HG02571 (cell line): ENCODE data around the gene ABI1.

ENCODE experiments used
- ATAC-seq: cut with Tn5 transposase; IDR thresholded peaks from one replicate; pipeline ENCODE4 v1.9.1; 2021; ENCODE audit warnings: mild to moderate bottlenecking, moderate library complexity; ENCODE audit not compliant: unreplicated experiment

The ABI1 gene

DNA sequence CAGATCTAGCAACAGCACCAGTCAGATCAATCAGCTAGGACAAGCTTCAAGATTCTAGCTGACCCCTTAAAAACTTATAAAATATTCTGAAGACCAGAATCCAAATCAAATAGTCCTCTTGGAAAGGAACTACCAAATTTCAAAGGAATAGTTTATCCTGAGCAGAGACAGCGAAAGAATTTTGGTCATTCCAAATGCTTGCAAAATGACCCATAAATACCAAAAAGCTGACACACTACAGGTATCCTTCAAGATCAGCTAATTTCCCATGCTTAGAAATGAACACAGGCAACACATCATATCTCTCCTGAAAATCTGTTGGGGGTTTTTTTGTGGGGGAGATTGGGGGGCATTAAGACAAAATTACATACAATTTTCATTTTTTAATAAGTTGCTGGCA is 84.5 kb downstream of the ABI1 start:
- ATAC-seq: no peak

DNA sequence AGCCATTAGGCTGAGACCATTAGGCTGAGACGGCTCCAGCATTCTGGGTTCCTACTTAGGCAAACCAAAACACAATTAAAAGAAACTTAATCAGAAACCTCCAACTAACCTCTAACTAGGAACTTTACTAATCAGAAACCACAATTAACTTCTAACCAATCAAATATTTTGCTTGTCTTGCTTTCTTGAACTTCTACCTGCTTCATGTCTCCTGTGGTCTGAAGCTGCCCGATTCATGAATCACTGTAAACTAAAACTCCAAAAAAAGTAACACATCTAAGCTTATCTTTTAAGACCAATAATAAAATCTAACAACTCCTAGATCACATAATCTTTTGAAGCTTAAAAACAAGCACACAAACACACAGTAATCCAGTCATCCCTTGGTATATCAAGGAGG is 87.1 kb downstream of the ABI1 start:
- ATAC-seq: no peak

DNA sequence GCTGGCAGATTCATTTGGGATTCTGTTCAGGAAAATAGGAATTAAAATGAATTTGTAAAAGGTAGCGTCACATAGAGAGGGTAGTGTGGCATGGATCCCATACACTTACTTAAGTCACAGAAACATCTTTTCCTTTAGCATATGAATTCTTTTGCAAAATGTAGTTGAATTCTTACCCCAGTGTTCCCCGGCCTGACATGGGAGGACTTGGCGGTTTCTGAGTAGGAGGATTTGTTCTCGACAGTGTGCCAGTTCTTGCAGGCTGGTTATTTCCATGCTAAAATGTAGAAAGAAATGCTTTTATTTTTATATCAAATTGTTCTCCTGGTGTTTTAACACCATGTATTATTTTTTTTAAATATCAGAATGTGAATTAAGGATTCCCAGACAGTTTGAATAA is 90.7 kb downstream of the ABI1 start:
- ATAC-seq: no peak

DNA sequence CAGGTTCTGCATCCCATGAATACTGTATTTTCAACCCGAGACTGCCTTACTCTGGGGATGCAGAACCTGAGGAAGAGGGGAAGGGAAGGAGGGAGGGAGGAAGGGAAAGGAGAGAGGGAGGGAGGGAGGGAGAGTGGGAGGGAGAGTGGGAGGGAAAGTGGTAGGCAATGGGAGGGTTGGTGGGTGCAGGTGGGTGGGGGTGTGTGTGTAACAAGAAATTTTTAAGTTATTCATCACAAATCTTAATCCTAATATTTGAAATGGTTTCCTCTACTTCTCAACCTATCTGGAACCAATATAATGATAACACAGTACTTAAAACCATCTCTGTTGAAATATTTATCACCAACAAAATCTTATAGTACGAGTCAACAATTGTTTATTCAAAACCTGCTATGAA is 95.2 kb downstream of the ABI1 start:
- ATAC-seq: no peak

DNA sequence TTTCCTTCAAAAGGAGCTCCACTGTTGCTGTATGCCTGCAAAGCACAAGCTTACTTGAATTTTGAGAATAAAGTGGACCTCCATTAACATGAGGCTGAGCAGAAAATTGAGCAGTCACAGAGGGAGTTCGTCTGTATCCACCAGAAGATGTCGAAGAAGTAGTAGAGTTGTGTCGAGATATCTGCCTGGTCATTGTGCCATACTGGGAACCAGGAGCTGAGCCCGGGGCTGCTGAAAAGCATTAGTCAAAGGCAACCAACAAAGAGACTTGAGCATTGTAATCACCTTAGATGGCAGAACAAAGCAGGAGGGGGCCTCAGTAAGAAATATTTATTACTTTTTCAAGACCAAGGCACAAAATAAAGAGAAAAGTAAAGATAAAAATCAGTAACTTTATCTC is 101.8 kb downstream of the ABI1 start:
- no peak for ATAC-seq

DNA sequence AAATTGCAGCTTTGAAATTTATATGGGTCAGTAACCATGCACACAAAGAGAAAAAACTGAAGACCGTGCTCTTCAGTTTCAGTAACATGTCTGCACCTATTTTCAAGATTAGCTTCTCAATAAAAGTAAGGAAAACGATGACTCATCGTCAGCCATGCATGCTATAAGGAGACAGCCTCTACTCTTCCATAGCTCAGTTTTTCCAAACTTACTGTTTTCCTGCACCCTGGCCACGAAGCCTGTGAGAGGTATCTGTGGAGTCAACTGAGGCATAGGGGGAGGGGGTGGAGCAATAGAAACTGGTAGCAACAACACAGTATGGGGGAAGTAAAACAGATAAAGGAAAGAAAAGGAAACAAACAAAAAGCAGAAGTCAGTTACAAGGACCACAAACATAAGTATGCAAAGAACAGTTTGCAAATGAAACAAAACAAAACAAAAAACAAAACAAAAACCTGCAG is 105.3 kb downstream of the ABI1 start:
- peak; percentile 86 for ATAC-seq

DNA sequence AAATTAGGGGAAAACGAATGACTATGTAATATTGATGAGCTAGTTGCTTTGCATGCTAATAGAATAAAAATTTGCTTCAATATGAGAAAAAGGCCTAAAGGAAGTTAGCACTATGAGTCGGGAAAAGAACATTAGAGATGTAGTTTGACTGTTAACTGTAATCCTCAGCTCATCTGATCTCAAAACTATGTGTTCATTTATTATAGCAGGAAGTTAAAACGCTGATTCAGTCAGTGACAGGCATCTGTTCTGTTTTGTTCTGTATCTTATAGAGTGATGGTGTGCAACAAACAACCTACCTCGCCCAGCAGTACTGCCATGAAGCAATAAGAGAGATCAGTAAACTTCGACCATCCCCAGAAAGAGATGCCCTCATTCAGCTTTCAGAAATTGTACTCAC is 114.7 kb downstream of the ABI1 start:
- no peak for ATAC-seq

DNA sequence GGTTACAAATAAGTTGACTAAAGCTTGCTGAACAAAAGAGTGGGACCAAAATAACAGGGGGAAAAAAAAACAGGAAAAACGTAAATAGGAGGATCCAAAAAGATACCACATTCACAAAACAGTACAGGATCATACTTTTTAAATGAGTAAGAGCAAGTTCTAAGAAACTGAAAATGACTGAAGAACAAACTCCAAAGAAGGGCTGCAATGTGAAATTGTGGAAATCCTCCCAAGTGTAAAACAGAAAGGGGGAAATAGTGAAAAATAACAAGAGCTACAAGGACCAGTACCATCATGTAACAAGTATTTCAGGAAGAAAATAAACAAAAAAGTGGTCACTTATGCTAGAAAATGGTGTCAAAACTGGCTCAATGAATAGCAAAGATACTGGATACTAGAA is 116.9 kb downstream of the ABI1 start:
- ATAC-seq: no peak

DNA sequence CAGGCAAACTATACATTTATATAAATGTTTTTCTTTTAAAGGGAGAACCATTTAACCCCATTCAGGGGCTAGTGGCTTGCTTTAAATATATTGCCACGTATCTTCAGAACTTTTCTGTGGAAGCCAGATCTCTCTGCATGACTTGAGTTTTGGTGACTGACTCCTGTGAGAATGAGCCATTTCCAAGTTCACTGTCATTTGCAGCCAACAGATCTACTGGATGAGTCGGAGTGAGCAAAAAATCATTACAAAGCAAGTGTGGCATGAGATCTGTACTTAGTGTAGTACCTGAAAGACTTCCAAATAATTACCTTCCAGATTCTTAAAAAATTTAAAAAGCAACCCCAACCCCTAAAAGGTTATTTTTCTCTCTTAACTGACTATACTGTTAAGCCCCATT is 117.7 kb downstream of the ABI1 start:
- ATAC-seq: no peak

DNA sequence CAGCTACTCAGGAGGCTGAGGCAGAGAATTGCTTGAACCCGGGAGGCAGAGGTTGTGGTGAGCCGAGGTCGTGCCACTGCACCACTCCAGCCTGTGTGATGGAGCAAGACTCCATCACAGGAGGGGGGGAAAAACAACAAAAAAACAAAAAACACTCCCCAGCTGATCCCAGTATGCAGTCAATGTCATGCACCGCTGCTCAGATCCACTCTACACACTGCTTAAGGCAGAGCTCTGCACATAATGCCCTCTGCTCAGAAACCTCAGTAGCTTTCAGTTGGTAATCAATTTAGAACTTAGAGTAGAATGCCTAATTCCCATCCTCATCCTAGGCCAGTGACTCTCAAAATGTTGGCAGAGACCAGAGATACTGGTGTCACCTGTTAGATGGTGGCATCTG is 119.4 kb downstream of the ABI1 start:
- ATAC-seq: no peak

DNA sequence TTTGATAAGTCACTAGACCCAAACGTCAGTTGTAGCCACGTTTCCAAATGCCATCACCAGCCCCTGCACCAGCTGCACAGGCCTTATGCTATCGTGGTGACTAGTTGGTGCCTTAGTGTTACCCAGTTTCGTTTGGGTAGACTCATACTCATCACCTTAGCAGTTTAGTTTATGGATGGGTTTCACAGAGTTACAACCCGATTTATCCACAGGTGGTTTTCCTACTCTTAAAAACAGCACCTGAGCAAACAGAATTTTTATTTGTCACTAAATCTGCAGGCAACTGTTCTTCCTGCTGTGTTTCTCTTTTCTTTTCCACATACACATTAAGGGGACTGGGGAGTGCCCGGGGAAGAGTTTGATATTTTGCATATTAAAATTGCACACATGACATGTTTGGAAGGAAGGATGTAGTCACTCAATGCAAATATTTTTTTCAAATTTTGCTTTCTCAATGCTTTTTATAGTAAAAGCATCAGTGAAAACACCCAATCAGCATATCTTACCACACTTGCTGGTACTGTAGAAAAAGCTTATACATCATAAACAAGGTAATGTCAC is 121.6 kb downstream of the ABI1 start:
- ATAC-seq: peak; percentile 45

DNA sequence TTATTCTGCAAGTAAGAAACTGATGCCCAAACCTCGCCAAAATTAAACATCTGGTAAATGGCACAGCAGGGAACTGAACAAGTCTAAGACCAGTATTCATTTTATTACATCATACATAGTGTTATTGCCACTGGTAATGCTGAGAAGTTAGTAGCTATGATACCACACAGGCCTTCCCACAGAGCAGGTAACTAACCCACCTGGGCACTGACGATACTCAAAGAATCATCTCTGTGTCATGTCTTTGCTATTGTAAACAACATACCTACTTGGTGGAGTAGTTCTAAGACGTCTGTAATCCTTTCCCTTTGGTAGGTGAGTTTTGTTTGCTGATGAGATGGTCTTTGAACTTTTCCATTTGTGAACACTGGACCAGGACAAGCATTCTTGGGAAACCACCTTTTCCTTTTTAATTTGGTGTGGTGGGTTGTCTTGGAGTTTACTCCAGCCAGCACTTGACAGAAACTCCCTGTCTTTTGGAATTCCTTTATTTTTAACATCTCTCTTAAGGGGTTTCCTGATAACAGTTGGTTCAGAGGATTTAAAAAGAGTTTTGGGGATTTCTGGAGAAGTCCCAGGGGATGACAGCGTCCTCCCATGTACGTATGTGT is 122.4 kb downstream of the ABI1 start:
- no peak for ATAC-seq

DNA sequence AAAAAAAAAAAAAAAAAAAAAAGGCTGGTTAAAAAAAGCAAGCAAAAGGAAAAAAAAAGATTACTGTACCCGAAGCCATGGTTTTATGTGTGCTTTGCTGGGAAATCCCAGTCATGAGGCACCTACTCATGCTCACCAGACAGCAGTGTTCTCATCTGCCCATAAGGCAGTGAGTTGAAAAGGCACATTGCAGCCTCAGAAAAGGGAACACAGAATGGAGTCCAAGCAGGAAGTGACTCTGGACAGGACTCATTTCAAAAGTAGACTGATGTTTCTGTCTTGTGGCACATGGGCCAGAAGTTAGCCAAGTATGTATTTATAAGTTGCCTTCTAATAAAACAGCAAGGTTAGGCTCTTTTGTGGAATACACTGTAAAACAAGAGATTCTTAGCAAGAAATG is 123.0 kb downstream of the ABI1 start:
- ATAC-seq: peak; percentile 77

DNA sequence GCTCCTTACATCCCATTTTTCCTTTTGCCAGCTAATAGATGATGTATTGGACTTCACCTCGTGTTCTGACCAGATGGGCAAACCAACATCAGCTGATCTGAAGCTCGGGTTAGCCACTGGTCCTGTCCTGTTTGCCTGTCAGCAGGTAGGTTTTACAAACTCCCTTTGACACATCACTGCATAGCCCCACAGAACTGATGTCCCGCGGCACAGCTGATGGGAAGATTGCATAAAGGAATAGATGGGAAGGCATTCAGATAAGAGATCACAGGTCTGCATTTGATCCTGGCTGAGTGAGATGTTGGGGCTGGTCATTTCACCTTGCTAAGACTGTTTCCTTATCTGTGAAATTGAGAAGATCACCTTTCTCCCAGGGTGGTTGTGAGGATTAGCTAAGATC is 125.3 kb downstream of the ABI1 start:
- ATAC-seq: no peak

DNA sequence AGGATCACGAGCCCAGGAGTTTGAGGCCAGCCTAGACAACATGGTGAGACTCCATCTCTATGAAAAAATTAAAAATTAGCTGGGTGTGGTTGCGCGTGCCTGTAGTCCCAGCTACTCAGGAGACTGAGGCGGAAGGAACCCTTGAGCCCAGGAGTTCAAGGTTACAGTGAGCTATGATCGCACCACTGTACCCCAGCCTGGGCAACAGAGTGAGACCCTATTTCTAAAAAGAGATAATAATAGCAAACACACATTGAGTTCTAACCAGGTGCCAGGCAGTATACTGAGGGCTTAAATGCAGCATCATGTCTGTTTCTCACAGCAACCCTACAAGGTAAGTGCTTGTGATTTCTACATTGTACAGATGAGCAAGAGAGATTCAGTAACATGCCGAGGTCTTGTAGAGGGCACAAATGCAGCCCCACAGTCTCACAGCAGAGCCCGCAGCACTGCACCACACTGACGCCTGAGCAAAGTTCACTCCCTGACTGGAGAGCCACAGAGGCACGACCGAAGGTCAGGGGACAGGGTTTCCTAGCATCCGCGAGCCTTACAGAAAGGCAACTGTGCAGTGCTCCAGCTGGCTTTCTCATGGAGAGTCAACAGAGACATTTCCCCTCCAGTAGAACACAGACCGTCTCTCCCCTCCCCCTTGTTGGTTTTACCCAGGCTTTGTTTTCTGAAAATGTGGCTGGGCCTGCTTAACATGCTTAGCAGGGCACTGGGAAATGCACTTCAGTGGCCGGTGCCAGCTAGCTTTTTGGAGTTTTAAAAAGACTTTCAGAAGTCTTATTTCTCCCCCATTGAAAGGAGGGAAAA is 126.8 kb downstream of the ABI1 start:
- no peak for ATAC-seq

DNA sequence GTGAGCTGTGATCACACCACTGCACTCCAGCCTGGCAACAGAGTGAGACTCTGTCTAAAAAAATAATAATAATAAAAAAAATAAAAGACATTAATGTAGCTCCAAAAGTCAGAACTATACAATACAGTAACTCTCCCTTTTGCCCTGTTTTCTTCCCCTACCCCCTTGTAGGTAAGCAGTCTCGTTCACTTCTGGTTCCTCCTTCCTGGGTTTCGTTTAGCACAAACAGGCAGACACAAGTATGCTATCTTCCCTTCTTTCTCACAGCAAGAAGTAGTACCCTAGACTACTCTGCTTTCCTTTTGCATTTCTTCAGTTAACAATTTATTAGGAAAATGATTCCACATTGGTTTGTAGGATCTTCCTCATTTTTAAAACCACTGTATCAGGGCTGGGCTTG is 130.2 kb downstream of the ABI1 start:
- no peak for ATAC-seq

DNA sequence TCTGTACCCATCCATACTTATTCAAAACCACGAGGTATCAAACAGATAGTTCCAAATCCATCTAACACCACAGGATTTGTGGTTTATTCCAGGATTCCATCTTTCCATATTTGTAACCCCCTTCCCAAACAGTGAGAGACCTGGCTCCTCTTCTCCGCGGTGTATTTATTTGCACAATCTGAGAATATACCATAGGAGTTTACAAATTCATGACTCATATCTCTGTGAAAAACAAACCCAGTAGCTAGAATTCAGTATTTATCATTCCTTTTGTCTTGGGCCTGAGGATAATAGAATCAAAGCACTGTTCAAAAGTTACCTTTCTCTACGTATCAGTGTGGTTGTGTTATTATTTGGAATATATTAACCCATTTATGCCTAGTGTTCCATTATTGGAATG is 131.4 kb downstream of the ABI1 start:
- ATAC-seq: no peak

DNA sequence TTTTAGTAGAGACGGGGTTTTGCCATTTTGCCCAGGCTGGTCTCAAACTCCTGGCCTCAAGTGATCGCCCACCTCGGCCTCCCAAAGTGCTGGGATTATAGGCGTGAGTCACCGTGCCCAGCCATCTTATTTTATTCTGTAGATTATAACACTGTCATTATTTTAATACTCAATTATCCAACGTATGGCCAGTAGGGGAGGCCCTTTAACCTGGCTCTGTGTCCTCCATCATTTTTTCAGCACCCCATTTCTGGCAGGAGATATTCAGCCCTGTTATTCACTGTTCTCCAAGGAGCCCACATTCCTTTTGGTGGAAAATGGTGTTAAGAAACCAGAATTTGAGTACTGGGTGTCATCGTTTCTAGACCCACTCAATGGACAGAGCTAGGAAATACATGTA is 131.8 kb downstream of the ABI1 start:
- no peak for ATAC-seq

DNA sequence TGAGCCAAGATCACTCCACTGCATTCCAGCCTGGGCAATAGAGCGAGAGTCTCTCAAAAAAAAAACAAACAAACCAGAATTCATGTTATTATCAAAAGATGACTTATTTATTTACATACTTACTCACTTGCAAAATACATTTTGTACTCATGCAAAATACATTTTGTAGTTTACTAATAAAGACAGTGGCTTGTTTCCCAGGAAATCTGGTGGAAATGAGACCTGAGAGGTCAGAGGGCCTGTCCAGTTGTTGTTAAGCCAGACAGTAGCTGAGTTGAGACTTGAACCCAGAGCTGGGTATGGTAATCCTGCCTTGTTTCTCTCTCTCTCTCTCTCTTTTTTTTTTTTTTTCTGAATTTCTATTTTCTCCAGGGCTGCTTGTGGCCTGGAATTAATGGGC is 133.8 kb downstream of the ABI1 start:
- ATAC-seq: no peak

DNA sequence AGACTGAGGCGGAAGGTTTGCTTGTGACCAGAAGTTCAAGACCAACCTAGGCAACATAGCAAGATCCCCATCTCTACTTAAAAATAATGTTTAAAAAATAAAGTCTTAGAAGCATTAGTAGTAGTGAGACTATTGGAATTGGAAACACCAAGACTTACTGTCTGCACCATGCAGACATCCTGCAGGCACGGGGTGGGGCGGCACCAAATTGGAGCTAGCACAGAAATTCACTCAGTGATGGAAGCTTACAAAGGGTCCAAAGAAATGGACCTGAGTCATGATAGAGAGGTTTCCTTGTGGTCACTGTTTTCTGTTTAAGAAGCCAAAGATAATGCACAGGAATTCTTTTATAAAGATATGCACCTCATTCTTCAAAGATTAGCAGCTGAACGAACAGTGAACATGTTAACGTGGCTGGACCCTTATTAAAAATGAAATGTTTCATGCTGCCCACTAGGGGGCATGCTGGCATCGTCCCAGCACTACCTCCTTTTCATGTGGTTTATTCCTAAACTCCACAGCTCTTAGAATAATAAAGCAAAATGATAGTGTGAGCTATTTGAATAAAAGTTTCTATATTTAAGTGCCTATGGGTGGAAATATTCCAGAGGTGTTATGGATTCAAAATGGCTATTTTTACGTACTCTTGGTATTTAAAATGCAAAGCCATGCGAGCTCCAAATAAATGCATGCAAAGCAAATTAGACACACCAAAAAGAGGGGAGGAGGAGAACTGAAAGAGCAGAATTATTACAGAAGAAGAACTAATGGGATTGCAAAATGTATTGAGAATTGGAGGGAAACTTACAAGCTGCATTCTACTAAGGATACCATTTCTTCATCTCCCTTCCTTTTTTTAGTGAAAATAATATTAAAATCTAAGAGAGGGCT is 134.7 kb downstream of the ABI1 start:
- ATAC-seq: peak; percentile 54

DNA sequence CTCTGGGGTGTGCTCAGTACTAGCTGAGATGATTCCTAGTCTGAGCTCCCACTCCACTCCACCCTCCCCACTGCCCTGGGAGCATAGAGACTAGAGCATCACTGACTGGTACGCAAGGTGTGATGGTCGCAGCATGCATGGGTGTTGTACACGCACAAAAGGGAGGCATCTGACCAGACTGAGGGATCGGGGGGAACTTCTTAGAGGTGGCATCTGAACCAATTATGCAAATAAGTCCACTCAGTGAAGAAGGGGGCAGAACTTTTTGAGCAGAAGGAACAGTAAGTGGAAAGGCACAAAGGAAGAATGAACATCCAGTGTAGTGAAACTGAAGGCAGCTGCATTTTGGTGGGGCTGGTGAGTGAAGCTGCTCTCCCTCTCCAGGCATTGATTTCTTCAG is 137.7 kb downstream of the ABI1 start:
- no peak for ATAC-seq
